ENCODE data around the gene FAM111A.
"Not testable (repeated sequence)": the region's sequence is repeated elsewhere in the genome, so short reads cannot be mapped to it uniquely, and the experiment has no call there.

FAM111A gene

DNA sequence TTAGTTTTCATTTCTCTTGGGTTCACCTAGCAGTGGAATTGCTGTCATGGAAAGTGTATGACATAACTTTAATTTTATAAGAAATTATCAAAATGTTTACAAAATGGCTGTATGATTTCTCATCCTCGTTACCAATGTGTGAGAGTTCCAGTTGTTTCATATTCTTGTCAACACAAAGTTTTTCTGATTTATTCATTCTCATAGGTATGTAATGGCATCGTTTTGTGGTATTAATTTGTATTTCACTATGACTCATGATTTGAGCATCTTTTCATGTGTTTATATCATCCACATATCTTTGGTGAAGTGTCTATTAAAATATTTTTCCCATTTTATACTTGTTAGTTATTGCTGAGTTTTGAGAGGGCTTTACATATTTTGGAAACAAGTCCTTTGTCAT lies 30.2 kb upstream of the FAM111A start:
- Histone ChIP-seq H2AFZ (ENCODE audit: low read length, unreplicated experiment) (no peak overlapping the region), H3K27me3 (ENCODE audit: insufficient read depth, low read length) (no peaks in the 10 kb centered on the region), H3K36me3 (ENCODE audit: insufficient read depth, low read length) (peaks cover 38% of the 10 kb centered on the region), H3K79me2 (ENCODE audit: control insufficient read depth, insufficient read depth, low read length, unreplicated experiment) (no peaks in the 10 kb centered on the region), H3K4me3 (ENCODE audit: low read depth, low read length) (no peak overlapping the region), H3K4me1 (ENCODE audit: control insufficient read depth, insufficient read depth, low read length, unreplicated experiment) (peaks cover 9% of the 10 kb centered on the region), H3K27ac (ENCODE audit: low read depth, low read length) (no peak overlapping the region)

- H3K4me3 ChIP-seq (ENCODE audit: low read depth, low read length), result no peak overlapping the region
- H3K36me3 ChIP-seq (ENCODE audit: insufficient read depth, low read length), result peaks cover 54% of the 10 kb centered on the region
- H3K27me3 ChIP-seq (ENCODE audit: insufficient read depth, low read length), result no peaks in the 10 kb centered on the region
- H3K27ac ChIP-seq (ENCODE audit: low read depth, low read length), result no peak overlapping the region
- H3K79me2 ChIP-seq (ENCODE audit: control insufficient read depth, insufficient read depth, low read length, unreplicated experiment), result no peaks in the 10 kb centered on the region
- no peaks in the 10 kb centered on the region for H3K4me1 ChIP-seq (ENCODE audit: control insufficient read depth, insufficient read depth, low read length, unreplicated experiment)
- H2AFZ ChIP-seq (ENCODE audit: low read length, unreplicated experiment), result no peak overlapping the region
Measured at GRCh38 chr11:59114344-59114743, 28.3 kb upstream of the FAM111A start.

DNA sequence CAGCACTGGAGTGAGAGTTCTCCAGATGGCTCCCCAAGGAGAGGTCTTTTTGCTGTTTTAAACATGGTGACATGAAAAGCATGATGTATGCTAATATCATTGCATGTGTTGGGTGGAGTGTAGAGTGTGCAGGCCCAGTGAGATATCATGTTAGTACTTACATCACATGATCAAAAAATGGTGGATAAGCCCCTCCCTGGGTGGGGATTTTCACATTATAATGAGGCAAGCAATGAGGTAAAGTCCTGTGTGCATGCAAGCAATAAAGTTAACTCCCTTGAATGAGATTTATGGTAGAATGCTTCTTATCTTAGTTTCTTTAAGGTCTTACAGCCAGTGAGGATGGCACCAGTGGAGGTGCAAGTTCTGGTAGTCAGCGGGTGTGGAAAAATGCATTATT lies 27.1 kb upstream of the FAM111A start:
- no peaks in the 10 kb centered on the region for H3K4me1 ChIP-seq (ENCODE audit: control insufficient read depth, insufficient read depth, low read length, unreplicated experiment)
- H3K36me3 ChIP-seq (ENCODE audit: insufficient read depth, low read length), result peaks cover 55% of the 10 kb centered on the region
- no peak overlapping the region for H3K27ac ChIP-seq (ENCODE audit: low read depth, low read length)
- no peaks in the 10 kb centered on the region for H3K27me3 ChIP-seq (ENCODE audit: insufficient read depth, low read length)
- H2AFZ ChIP-seq (ENCODE audit: low read length, unreplicated experiment), result no peak overlapping the region
- no peaks in the 10 kb centered on the region for H3K79me2 ChIP-seq (ENCODE audit: control insufficient read depth, insufficient read depth, low read length, unreplicated experiment)
- H3K4me3 ChIP-seq (ENCODE audit: low read depth, low read length), result no peak overlapping the region

GRCh38 chr11:59117774-59118173 lies 24.9 kb upstream of the FAM111A start:
- Histone ChIP-seq H2AFZ (ENCODE audit: low read length, unreplicated experiment) (no peak overlapping the region), H3K79me2 (ENCODE audit: control insufficient read depth, insufficient read depth, low read length, unreplicated experiment) (no peaks in the 10 kb centered on the region), H3K4me1 (ENCODE audit: control insufficient read depth, insufficient read depth, low read length, unreplicated experiment) (no peaks in the 10 kb centered on the region), H3K4me3 (ENCODE audit: low read depth, low read length) (no peak overlapping the region), H3K36me3 (ENCODE audit: insufficient read depth, low read length) (peaks cover 50% of the 10 kb centered on the region), H3K27ac (ENCODE audit: low read depth, low read length) (no peak overlapping the region), H3K27me3 (ENCODE audit: insufficient read depth, low read length) (no peaks in the 10 kb centered on the region)

DNA sequence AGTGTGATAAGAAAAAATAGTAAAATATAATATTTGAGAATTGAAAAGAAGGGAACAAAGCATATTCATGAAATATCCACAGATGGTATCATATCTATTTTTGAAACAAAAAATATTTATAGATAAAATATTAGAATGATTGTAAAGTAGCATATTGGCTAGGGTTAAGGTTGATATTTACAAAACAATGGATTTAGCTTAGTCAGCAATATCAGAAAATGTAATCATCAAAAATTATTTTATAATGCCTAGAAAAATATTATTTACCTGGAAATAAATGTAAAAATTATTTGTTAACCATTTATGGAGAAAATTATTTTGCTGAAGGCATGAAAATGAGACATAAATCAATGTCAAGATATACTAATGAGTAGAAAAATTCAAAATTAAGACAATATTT lies 22.8 kb upstream of the FAM111A start:
- no peak overlapping the region for H2AFZ ChIP-seq (ENCODE audit: low read length, unreplicated experiment)
- H3K36me3 ChIP-seq (ENCODE audit: insufficient read depth, low read length), result peaks cover 55% of the 10 kb centered on the region
- H3K27ac ChIP-seq (ENCODE audit: low read depth, low read length), result no peak overlapping the region
- no peak overlapping the region for H3K4me3 ChIP-seq (ENCODE audit: low read depth, low read length)
- no peaks in the 10 kb centered on the region for H3K4me1 ChIP-seq (ENCODE audit: control insufficient read depth, insufficient read depth, low read length, unreplicated experiment)
- no peaks in the 10 kb centered on the region for H3K27me3 ChIP-seq (ENCODE audit: insufficient read depth, low read length)
- H3K79me2 ChIP-seq (ENCODE audit: control insufficient read depth, insufficient read depth, low read length, unreplicated experiment), result no peaks in the 10 kb centered on the region

DNA sequence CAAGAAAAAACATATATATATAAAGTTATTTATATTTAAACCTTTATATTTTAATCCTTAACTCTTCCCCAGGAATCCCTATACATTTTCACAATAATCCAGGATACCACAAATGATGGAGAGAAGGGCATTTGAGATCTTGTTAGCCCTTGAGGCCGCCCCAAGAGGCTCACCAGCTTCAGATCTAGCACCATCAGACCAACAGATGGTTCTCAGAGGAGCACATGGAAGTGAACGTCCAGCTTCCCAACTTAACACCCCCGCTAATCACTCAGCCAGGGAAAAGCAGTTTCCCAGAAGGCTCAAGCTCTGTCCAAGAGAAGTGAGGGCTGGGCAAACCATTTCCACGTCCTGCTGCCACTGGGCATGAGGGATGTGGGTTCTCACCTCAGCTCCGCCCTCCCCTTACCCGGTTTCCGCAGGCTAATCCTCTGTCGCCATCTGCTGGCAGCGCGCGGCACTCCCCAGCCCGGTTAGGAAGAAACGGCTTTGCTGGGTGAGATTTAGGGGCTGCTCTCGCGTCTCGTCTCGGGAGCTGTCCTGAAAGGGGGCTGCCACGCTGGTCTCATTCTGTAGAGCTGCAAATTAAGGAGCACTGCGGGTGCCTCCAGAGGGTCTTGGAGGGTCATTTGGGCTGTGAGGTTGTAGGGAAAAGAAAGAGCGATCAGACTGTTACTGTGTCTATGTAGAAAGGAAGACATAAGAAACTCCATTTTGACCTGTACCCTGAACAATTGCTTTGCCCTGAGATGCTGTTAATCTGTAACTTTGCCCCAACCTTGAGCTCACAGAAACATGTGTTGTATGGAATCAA lies 6.8 kb upstream of the FAM111A start:
- Histone ChIP-seq H3K4me3 (ENCODE audit: low read depth, low read length) (no peak overlapping the region), H3K4me1 (ENCODE audit: control insufficient read depth, insufficient read depth, low read length, unreplicated experiment) (no peaks in the 10 kb centered on the region), H3K79me2 (ENCODE audit: control insufficient read depth, insufficient read depth, low read length, unreplicated experiment) (no peaks in the 10 kb centered on the region), H3K36me3 (ENCODE audit: insufficient read depth, low read length) (peaks cover 24% of the 10 kb centered on the region), H3K27me3 (ENCODE audit: insufficient read depth, low read length) (no peaks in the 10 kb centered on the region), H3K27ac (ENCODE audit: low read depth, low read length) (no peak overlapping the region), H2AFZ (ENCODE audit: low read length, unreplicated experiment) (peak overlapping the region; percentile 62)

DNA sequence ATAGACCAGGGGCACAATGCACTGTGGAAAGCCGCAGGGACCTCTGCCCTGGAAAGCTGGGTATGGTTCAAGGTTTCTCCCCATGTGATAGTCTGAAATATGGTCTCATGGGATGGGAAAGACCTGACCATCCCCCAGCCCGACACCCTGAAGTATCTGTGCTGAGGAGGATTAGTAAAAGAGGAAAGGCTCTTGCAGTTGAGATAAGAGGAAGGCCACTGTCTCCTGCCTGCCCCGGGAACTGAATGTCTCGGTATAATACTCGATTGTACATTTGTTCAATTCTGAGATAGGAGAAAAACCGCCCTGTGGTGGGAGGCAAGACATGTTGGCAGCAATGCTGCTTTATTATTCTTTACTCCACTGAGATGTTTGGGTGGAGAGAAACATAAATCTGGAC lies 6.1 kb upstream of the FAM111A start:
- not testable (repeated sequence) for H3K4me1 ChIP-seq (ENCODE audit: control insufficient read depth, insufficient read depth, low read length, unreplicated experiment); H3K27ac ChIP-seq (ENCODE audit: low read depth, low read length); H3K27me3 ChIP-seq (ENCODE audit: insufficient read depth, low read length); H2AFZ ChIP-seq (ENCODE audit: low read length, unreplicated experiment); H3K4me3 ChIP-seq (ENCODE audit: low read depth, low read length); H3K79me2 ChIP-seq (ENCODE audit: control insufficient read depth, insufficient read depth, low read length, unreplicated experiment)
- peaks cover 24% of the 10 kb centered on the region for H3K36me3 ChIP-seq (ENCODE audit: insufficient read depth, low read length)

DNA sequence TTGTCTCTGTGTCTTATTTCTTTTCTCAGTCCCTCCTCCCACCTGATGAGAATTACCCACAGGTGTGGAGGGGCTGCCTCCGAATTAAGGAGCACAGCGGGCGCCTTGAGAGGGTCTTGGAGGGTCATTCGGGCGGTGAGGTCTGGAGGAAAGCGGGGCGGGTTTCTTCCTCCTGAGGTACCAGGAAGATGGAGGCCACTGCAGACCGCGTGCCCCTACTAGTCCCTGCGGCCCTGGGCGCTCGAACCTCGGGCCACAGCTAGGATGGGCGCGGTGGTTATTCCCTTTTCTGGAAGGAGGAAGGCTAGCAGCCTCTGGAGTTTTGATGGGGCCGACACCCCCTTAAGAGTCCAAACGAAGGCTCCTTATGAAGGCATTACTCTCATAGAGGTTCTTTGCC lies 5.5 kb upstream of the FAM111A start:
- Histone ChIP-seq H3K4me1 (ENCODE audit: control insufficient read depth, insufficient read depth, low read length, unreplicated experiment) (peaks cover 7% of the 10 kb centered on the region), H3K27ac (ENCODE audit: low read depth, low read length) (no peak overlapping the region), H3K4me3 (ENCODE audit: low read depth, low read length) (no peak overlapping the region), H3K27me3 (ENCODE audit: insufficient read depth, low read length) (no peaks in the 10 kb centered on the region), H3K79me2 (ENCODE audit: control insufficient read depth, insufficient read depth, low read length, unreplicated experiment) (peaks cover 5% of the 10 kb centered on the region), H3K36me3 (ENCODE audit: insufficient read depth, low read length) (peaks cover 20% of the 10 kb centered on the region), H2AFZ (ENCODE audit: low read length, unreplicated experiment) (no peak overlapping the region)

- peaks cover 7% of the 10 kb centered on the region for H3K4me1 ChIP-seq (ENCODE audit: control insufficient read depth, insufficient read depth, low read length, unreplicated experiment)
- H3K27ac ChIP-seq (ENCODE audit: low read depth, low read length), result no peak overlapping the region
- no peak overlapping the region for H3K4me3 ChIP-seq (ENCODE audit: low read depth, low read length)
- H3K36me3 ChIP-seq (ENCODE audit: insufficient read depth, low read length), result peaks cover 8% of the 10 kb centered on the region; the same call in 1 of the 2 replicates
- no peak overlapping the region for H2AFZ ChIP-seq (ENCODE audit: low read length, unreplicated experiment)
- no peaks in the 10 kb centered on the region for H3K27me3 ChIP-seq (ENCODE audit: insufficient read depth, low read length)
- H3K79me2 ChIP-seq (ENCODE audit: control insufficient read depth, insufficient read depth, low read length, unreplicated experiment), result peaks cover 11% of the 10 kb centered on the region
Measured at GRCh38 chr11:59138643-59139042, 4.0 kb upstream of the FAM111A start.

DNA sequence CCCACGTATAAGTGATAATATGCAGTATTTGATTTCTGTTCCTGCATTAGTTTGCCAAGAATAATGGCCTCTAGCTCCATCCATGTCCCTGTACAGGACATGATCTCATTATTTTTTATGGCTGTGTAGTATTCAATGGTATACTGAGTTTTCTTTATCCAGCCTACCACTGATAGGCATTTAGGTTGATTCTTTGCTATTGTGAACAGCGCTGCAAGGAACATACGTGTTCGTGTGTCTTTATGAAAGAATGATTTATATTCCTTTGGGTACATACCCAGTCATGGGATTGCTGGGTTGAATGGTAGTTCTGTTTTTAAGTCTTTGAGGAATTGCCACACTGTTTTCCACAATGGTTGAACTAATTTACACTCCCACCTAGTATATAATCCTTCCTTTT lies 1.5 kb upstream of the FAM111A start:
- peak overlapping the region; percentile 88 for H3K27ac ChIP-seq (ENCODE audit: low read depth, low read length)
- H2AFZ ChIP-seq (ENCODE audit: low read length, unreplicated experiment), result no peak overlapping the region
- H3K36me3 ChIP-seq (ENCODE audit: insufficient read depth, low read length), result peaks cover under 1% of the 10 kb centered on the region; the same call in 1 of the 2 replicates
- peaks cover 16% of the 10 kb centered on the region for H3K4me1 ChIP-seq (ENCODE audit: control insufficient read depth, insufficient read depth, low read length, unreplicated experiment)
- peaks cover 29% of the 10 kb centered on the region for H3K79me2 ChIP-seq (ENCODE audit: control insufficient read depth, insufficient read depth, low read length, unreplicated experiment)
- H3K27me3 ChIP-seq (ENCODE audit: insufficient read depth, low read length), result no peaks in the 10 kb centered on the region
- H3K4me3 ChIP-seq (ENCODE audit: low read depth, low read length), result peak overlapping the region; percentile 95

- H3K27me3 ChIP-seq (ENCODE audit: insufficient read depth, low read length), result no peaks in the 10 kb centered on the region
- H3K4me1 ChIP-seq (ENCODE audit: control insufficient read depth, insufficient read depth, low read length, unreplicated experiment), result peaks cover 23% of the 10 kb centered on the region
- H3K4me3 ChIP-seq (ENCODE audit: low read depth, low read length), result peak overlapping the region; percentile 95
- peaks cover 35% of the 10 kb centered on the region for H3K79me2 ChIP-seq (ENCODE audit: control insufficient read depth, insufficient read depth, low read length, unreplicated experiment)
- peak overlapping the region; percentile 88 for H3K27ac ChIP-seq (ENCODE audit: low read depth, low read length)
- peaks cover 4% of the 10 kb centered on the region for H3K36me3 ChIP-seq (ENCODE audit: insufficient read depth, low read length)
- H2AFZ ChIP-seq (ENCODE audit: low read length, unreplicated experiment), result peak overlapping the region; percentile 97
Measured at GRCh38 chr11:59141673-59142460, 789 bp upstream of the FAM111A start.
